Natural killer cell (primary cell): ENCODE results near the gene RPS21. TPM values are rescaled to one million over a fixed set of nuclear protein-coding genes. Genes with fewer than 3 reads are reported as not detected.

Source experiments
- ATAC-seq, 3 donors: fragments of 150-1000 bp in 2 of 3; fragments of 200-7000 bp in 1 of 3; cut with Tn5 transposase; 1 replicate in 1 of 3; 2 replicates in 2 of 3; pipeline ENCODE4 v1.10.0; 2021; ENCODE audit warnings: mild to moderate bottlenecking in 2 of 3, moderate library complexity in 2 of 3
- DNase-seq, 2 donors: peaks; one replicate each; pipeline versions ENCODE4 v3.0.0 to v3.0.0-alpha.2; 2013 to 2021; ENCODE audit warnings: mixed read lengths in 1 of 2
- H3K27ac ChIP-seq: one replicate; pipeline ENCODE4 v1.5.1; 2013; ENCODE audit warnings: mild to moderate bottlenecking, low read length
- H3K27me3 ChIP-seq: one replicate; pipeline ENCODE4 v1.6.1; 2013; ENCODE audit warnings: low read length; ENCODE audit not compliant: control insufficient read depth, insufficient read depth
- H3K36me3 ChIP-seq: one replicate; pipeline ENCODE4 v1.6.1; 2013; ENCODE audit warnings: low read length; ENCODE audit not compliant: control insufficient read depth, insufficient read depth
- H3K4me1 ChIP-seq: one replicate; pipeline ENCODE4 v1.6.1; 2013; ENCODE audit warnings: low read length; ENCODE audit not compliant: control insufficient read depth, insufficient read depth
- H3K4me3 ChIP-seq: one replicate; pipeline ENCODE4 v1.5.1; 2013; ENCODE audit warnings: low read length
- H3K9me3 ChIP-seq: one replicate; pipeline ENCODE4 v1.6.1; 2013; ENCODE audit warnings: low read length; ENCODE audit not compliant: control insufficient read depth, insufficient read depth
- H3K27ac Mint-ChIP-seq, 2 donors: one replicate each; pipeline ENCODE4 v1.8.0; 2022; ENCODE audit warnings: mild to moderate bottlenecking in 2 of 2, mixed read lengths in 2 of 2, moderate library complexity in 1 of 2
- H3K27me3 Mint-ChIP-seq, 2 donors: one replicate each; pipeline ENCODE4 v1.8.0; 2022; ENCODE audit warnings: low read depth in 2 of 2, mixed read lengths in 2 of 2
- H3K36me3 Mint-ChIP-seq: one replicate; pipeline ENCODE4 v1.8.0; 2022; ENCODE audit warnings: mixed read lengths
- H3K4me1 Mint-ChIP-seq, 2 donors: one replicate each; pipeline ENCODE4 v1.8.0; 2022; ENCODE audit warnings: mixed read lengths in 2 of 2
- H3K4me3 Mint-ChIP-seq: one replicate; pipeline ENCODE4 v1.8.0; 2022; ENCODE audit warnings: mild to moderate bottlenecking, moderate library complexity, mixed read lengths
- H3K9me3 Mint-ChIP-seq, 2 donors: one replicate each; pipeline ENCODE4 v1.8.0; 2022; ENCODE audit warnings: mixed read lengths in 2 of 2
- WGBS: methylation state at CpG from one replicate; pipeline ENCODE4 v1.1.7; 2013; ENCODE audit warnings: missing lambda C conversion rate; ENCODE audit not compliant: insufficient coverage; 5-methylcytosine and 5-hydroxymethylcytosine counted together
- intact Hi-C: fragments of 100-400 bp; cut with micrococcal nuclease; formaldehyde crosslinking; loops from one replicate; pipeline ENCODE4 v1.14.2; 2022
- total RNA-seq, 4 donors: library from RNA; stranded (reverse); fragments of 120-200 nt in 1 of 4; gene quantifications; one replicate each; pipeline versions ENCODE4 v1.2.3 to v1.2.4, GENCODE V29; 2013 to 2022
- TF ChIP-seq, protein P1 (sequence below): fragments of 200-600 bp; IDR thresholded peaks from one replicate; pipeline ENCODE4 v1.8.0; 2022; ENCODE audit warnings: antibody characterized with exemption

The RPS21 gene
- total RNA-seq, 3 donors from 2014 or later (not counting 1 experiment from before 2014, with no cell fraction given), result 887 to 1,244 (median 1,112) TPM

DNA sequence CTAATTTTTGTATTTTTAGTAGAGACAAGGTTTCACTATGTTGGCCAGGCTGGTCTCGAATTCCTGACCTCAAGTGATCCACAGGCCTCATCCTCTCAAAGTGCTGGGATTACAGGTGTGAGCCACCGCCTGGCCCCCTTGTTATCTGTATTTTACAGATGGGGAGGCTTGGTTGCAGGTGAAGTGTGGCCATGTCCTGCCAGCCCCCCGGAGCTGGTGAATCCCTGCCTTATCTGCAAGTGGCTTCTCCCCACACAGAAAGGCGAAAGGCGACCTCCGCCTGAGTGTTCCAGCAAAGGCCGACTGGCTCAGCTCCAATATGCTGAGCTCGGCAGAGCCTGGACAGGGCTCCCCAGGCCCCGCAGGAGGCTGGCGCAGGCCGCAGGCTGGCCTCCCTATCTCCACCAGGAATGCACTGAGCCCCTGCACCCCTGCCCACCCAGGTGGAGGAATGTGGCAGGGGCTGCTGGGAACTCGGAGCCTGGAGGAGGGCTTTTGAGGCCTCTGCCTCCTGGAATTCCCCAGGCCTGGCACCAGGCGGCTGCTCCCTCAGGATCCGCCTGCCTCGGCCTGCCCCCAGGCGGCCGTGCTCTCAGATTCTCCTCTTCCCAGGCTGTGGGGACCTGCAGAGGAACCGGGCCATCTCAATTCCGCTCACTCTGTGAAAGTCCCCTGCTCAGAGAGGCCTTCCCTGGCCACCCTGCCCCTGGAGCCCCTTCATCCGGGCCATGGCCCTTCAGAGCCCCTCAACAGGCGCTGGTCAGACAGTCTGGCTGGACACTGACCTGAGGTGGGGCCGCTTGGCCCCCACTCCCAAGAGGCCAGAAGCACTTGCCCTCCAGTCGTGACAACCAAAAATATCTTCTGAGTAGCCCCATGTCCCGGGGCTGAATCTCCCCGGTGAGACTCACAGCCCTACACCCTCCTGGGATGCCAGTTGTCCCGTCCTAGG lies 10.5 kb upstream of the RPS21 start:
- 84% methylated on average over 26 of the region's 26 CpGs for WGBS
- H3K27ac ChIP-seq, result no peak overlapping the region

DNA sequence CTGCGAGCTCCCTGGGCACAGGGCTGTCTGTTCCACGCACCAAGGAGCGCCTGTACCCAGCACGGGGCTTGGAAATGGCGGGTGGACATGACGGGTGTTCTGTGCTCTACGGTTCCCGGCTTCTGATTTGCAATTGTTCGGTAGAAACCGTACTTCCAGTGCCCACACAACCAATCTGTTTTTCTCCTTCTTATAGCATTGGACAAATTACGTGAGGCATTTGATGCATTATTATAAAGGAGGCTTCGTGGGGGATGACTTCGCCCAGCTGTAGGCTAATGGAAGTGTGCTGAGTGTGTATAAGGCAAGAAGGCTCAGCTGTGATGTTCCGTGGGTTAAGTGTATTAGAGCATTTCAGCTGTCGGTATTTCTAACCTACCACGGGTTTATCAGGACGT lies 9.8 kb upstream of the RPS21 start:
- H3K9me3 ChIP-seq, result no peaks in the 10 kb centered on the region
- 96% methylated on average over 17 of the region's 17 CpGs for WGBS
- peaks cover 0 to 4% of the 10 kb centered on the region in 2 donors for H3K4me1 Mint-ChIP-seq
- no peak for ATAC-seq
- no peak overlapping the region for H3K4me3 Mint-ChIP-seq
- TF ChIP-seq, protein P1, sequence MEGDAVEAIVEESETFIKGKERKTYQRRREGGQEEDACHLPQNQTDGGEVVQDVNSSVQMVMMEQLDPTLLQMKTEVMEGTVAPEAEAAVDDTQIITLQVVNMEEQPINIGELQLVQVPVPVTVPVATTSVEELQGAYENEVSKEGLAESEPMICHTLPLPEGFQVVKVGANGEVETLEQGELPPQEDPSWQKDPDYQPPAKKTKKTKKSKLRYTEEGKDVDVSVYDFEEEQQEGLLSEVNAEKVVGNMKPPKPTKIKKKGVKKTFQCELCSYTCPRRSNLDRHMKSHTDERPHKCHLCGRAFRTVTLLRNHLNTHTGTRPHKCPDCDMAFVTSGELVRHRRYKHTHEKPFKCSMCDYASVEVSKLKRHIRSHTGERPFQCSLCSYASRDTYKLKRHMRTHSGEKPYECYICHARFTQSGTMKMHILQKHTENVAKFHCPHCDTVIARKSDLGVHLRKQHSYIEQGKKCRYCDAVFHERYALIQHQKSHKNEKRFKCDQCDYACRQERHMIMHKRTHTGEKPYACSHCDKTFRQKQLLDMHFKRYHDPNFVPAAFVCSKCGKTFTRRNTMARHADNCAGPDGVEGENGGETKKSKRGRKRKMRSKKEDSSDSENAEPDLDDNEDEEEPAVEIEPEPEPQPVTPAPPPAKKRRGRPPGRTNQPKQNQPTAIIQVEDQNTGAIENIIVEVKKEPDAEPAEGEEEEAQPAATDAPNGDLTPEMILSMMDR, result no peak
- DNase-seq, result no peak
- no peaks in the 10 kb centered on the region for H3K36me3 Mint-ChIP-seq
- H3K27ac ChIP-seq, result no peak overlapping the region
- no peaks in the 10 kb centered on the region for H3K27me3 ChIP-seq
- H3K4me1 ChIP-seq, result no peaks in the 10 kb centered on the region
- H3K9me3 Mint-ChIP-seq, result peaks cover 4% of the 10 kb centered on the region in 2 donors
- H3K27ac Mint-ChIP-seq, result no peak overlapping the region
- intact Hi-C loops, result no loop called here
- peaks cover 0 to 10% of the 10 kb centered on the region in 2 donors for H3K27me3 Mint-ChIP-seq
- no peak overlapping the region for H3K4me3 ChIP-seq
- no peaks in the 10 kb centered on the region for H3K36me3 ChIP-seq

More for the DNA sequence above, 10.5 kb upstream of the RPS21 start:
- Mint-ChIP-seq H3K4me1 (no peaks in the 10 kb centered on the region), H3K27ac (no peak overlapping the region), H3K9me3 (no peaks in the 10 kb centered on the region), H3K27me3 (peaks cover 0 to 10% of the 10 kb centered on the region in 2 donors), H3K36me3 (no peaks in the 10 kb centered on the region), H3K4me3 (no peak overlapping the region)
- no peaks in the 10 kb centered on the region for H3K36me3 ChIP-seq
- no peak overlapping the region for H3K4me3 ChIP-seq
- DNase-seq (no peak), ATAC-seq (no peak)
- H3K9me3 ChIP-seq, result no peaks in the 10 kb centered on the region
- no peaks in the 10 kb centered on the region for H3K4me1 ChIP-seq
- no peaks in the 10 kb centered on the region for H3K27me3 ChIP-seq
- intact Hi-C loops, result no loop called here
- TF ChIP-seq, protein P1, result no peak

DNA sequence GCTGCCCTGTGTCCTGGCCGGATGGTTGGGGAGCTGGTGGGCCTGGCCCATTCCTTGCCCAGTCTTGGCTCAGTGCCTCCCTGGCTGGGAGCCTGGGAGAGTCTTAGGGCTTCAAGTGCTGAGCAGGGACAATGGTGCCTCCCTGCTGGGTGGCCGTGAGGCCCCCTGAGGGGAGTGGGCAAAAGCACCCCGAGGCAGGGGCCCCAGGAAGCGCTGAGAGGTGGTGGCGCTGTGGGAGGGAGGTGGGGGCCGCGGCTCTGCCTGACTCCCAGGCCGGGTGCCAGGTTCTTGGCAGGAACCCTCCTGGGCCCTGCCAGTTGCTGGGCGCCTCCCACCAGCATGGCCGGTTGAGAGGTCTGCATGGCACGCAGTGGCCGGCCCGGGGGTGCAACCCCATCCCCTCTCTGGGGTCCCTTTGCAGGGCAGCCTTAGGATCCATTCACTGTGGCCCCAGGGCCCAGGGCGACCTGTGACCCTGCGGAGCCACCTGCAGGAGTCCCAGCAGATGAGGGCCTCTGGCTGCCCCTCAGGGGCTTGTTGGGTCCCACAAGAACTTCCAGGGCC lies 9.2 kb upstream of the RPS21 start:
- ATAC-seq, result no peak
- peaks cover 4 to 5% of the 10 kb centered on the region in 2 donors for H3K9me3 Mint-ChIP-seq
- no peaks in the 10 kb centered on the region for H3K36me3 Mint-ChIP-seq
- H3K4me3 Mint-ChIP-seq, result no peak overlapping the region
- Histone ChIP-seq H3K4me3 (no peak overlapping the region), H3K9me3 (no peaks in the 10 kb centered on the region), H3K27ac (no peak overlapping the region), H3K36me3 (no peaks in the 10 kb centered on the region), H3K4me1 (peaks cover 4% of the 10 kb centered on the region), H3K27me3 (no peaks in the 10 kb centered on the region)
- no peak for DNase-seq
- peaks cover 2 to 9% of the 10 kb centered on the region in 2 donors for H3K4me1 Mint-ChIP-seq
- peaks cover 0 to 10% of the 10 kb centered on the region in 2 donors for H3K27me3 Mint-ChIP-seq
- WGBS, result 85% methylated on average over 15 of the region's 15 CpGs
- TF ChIP-seq, protein P1, result no peak
- intact Hi-C loops, result no loop called here
- H3K27ac Mint-ChIP-seq, result no peak overlapping the region
